ENCODE measurements around the gene MAPK8. TPM values are rescaled to one million over a fixed set of nuclear protein-coding genes. Genes with fewer than 3 reads are reported as not detected.

The MAPK8 gene
- total RNA-seq, 1 donor: 39.1 TPM

GRCh38 chr10:48480397-48481374 lies 174.2 kb downstream of the MAPK8 start:
- H3K4me3 ChIP-seq (ENCODE audit: low read depth, low read length): no peak overlapping the region
- no peak for DNase-seq (ENCODE audit: low read depth)
- no peak for TF ChIP-seq CTCF (IDR thresholded peaks at IDR 0.05; ENCODE audit: insufficient read depth, low read length)

GRCh38 chr10:48481385-48481784 lies 174.9 kb downstream of the MAPK8 start:
- TF ChIP-seq CTCF (IDR thresholded peaks at IDR 0.05; ENCODE audit: insufficient read depth, low read length): no peak
- no peak for DNase-seq (ENCODE audit: low read depth)
- H3K4me3 ChIP-seq (ENCODE audit: low read depth, low read length): no peak overlapping the region

- no peak overlapping the region for H3K4me3 ChIP-seq (ENCODE audit: low read depth, low read length)
- no peak for TF ChIP-seq CTCF (IDR thresholded peaks at IDR 0.05; ENCODE audit: insufficient read depth, low read length)
- no peak for DNase-seq (ENCODE audit: low read depth)
Measured at GRCh38 chr10:48482207-48482606, 175.7 kb downstream of the MAPK8 start.

GRCh38 chr10:48484911-48485310 lies 178.4 kb downstream of the MAPK8 start:
- TF ChIP-seq CTCF (IDR thresholded peaks at IDR 0.05; ENCODE audit: insufficient read depth, low read length): no peak
- H3K4me3 ChIP-seq (ENCODE audit: low read depth, low read length): no peak overlapping the region
- DNase-seq (ENCODE audit: low read depth): no peak

GRCh38 chr10:48485711-48486110 lies 179.2 kb downstream of the MAPK8 start:
- H3K4me3 ChIP-seq (ENCODE audit: low read depth, low read length): no peak overlapping the region
- no peak for DNase-seq (ENCODE audit: low read depth)
- TF ChIP-seq CTCF (IDR thresholded peaks at IDR 0.05; ENCODE audit: insufficient read depth, low read length): no peak

- DNase-seq (ENCODE audit: low read depth): no peak
- H3K4me3 ChIP-seq (ENCODE audit: low read depth, low read length): no peak overlapping the region
- TF ChIP-seq CTCF (IDR thresholded peaks at IDR 0.05; ENCODE audit: insufficient read depth, low read length): no peak
Measured at GRCh38 chr10:48487244-48487643, 180.8 kb downstream of the MAPK8 start.

Other genes starting within 250 kb of the MAPK8 start
- gene FRMPD2, start 32.0 kb upstream of the MAPK8 start, total RNA-seq (ENCODE audit: low replicate concordance): not detected in 2 replicates

Measured in fibroblast of the aortic adventitia (primary cell).